B cell (primary cell): Measurements from ENCODE around the gene PLAC1. TPM values are rescaled to one million over a fixed set of nuclear protein-coding genes. Genes with fewer than 3 reads are reported as not detected.

ENCODE experiments used
- ATAC-seq: fragments of 200-7000 bp; cut with Tn5 transposase; one replicate; pipeline ENCODE4 v1.10.0; 2021; ENCODE audit warnings: low read depth, mild to moderate bottlenecking, moderate number of reproducible peaks, moderate library complexity
- CTCF ChIA-PET: fragments of 350-600 bp; sonication (Branson Sonifier 250); formaldehyde crosslinking; loops from one replicate; lab custom pipeline; 2021; ENCODE audit warnings: antibody characterized with exemption, inconsistent platforms; lab: Charles Lee
- POLR2A ChIA-PET: fragments of 350-600 bp; sonication (Branson Sonifier 250); formaldehyde crosslinking; loops from one replicate; lab custom pipeline; 2021; ENCODE audit warnings: antibody characterized with exemption; lab: Charles Lee
- DNase-seq: peaks from one replicate; pipeline ENCODE4 v3.0.0; 2013
- H2AFZ ChIP-seq: 2 replicates; pipeline ENCODE4 v1.6.1; 2012; ENCODE audit warnings: mild to moderate bottlenecking, low read depth, low read length; ENCODE audit not compliant: insufficient read depth, poor library complexity, severe bottlenecking
- H3K27ac ChIP-seq, 2 donors: 1 replicate in 1 of 2; 2 replicates in 1 of 2; pipeline ENCODE4 v1.5.1; 2012 to 2013; ENCODE audit warnings: low read length in 2 of 2, mild to moderate bottlenecking in 2 of 2, moderate library complexity in 1 of 2
- H3K27me3 ChIP-seq, 4 experiments: fragments of 200-600 bp in 1 of 4; sonication (generic) in 1 of 4; replicated peaks in 1 of 4; 1 replicate in 2 of 4; 2 replicates in 2 of 4; pipeline versions ENCODE4 v1.6.1 to v1.7.0; 2013 to 2016; ENCODE audit warnings: low read length in 3 of 4, mild to moderate bottlenecking in 2 of 4, mixed read lengths in 1 of 4, moderate library complexity in 1 of 4; ENCODE audit not compliant: insufficient read depth in 4 of 4, control insufficient read depth in 3 of 4; ENCODE audit errors: control extremely low read depth in 1 of 4
- H3K36me3 ChIP-seq, 2 experiments: replicated peaks in 1 of 2; 1 replicate in 1 of 2; 2 replicates in 1 of 2; pipeline versions ENCODE4 v1.6.1 to v1.7.1; 2013; ENCODE audit warnings: low read length in 1 of 2; ENCODE audit not compliant: insufficient read depth in 2 of 2, control insufficient read depth in 1 of 2; ENCODE audit errors: control extremely low read depth in 1 of 2, extremely low read depth in 1 of 2
- H3K4me1 ChIP-seq, 2 donors: fragments of 200-600 bp in 1 of 2; sonication (generic) in 1 of 2; 1 replicate in 1 of 2; 2 replicates in 1 of 2; pipeline versions ENCODE4 v1.5.1 to v1.6.1; 2013 to 2017; ENCODE audit warnings: low read length in 2 of 2; ENCODE audit not compliant: control insufficient read depth in 2 of 2, insufficient read depth in 2 of 2
- H3K4me2 ChIP-seq: replicated peaks from 2 replicates; pipeline ENCODE3; 2012; ENCODE audit warnings: mild to moderate bottlenecking, low read depth, low read length; ENCODE audit not compliant: poor library complexity, severe bottlenecking
- H3K4me3 ChIP-seq, 5 experiments: fragments of 200-600 bp in 1 of 5; sonication (generic) in 1 of 5; 1 replicate in 3 of 5; 2 replicates in 2 of 5; pipeline versions ENCODE4 v1.5.1 to v1.7.0; 2011 to 2016; ENCODE audit warnings: low read length in 4 of 5, mild to moderate bottlenecking in 4 of 5, low read depth in 2 of 5, control low read depth in 1 of 5, moderate library complexity in 1 of 5; ENCODE audit not compliant: insufficient read depth in 1 of 5; ENCODE audit errors: control extremely low read depth in 1 of 5, extremely low read depth in 1 of 5
- H3K79me2 ChIP-seq: fragments of 200-600 bp; sonication (generic); one replicate; pipeline ENCODE4 v1.6.0; 2016; ENCODE audit warnings: low read length; ENCODE audit not compliant: control insufficient read depth, insufficient read depth
- H3K9ac ChIP-seq: fragments of 200-600 bp; sonication (generic); 2 replicates; pipeline ENCODE4 v1.6.1; 2017; ENCODE audit warnings: mild to moderate bottlenecking, low read length, moderate library complexity
- H3K9me3 ChIP-seq, 3 donors: one replicate each; pipeline versions ENCODE4 v1.6.1 to v1.7.1; 2013; ENCODE audit warnings: low read length in 2 of 3; ENCODE audit not compliant: control insufficient read depth in 2 of 3, insufficient read depth in 1 of 3; ENCODE audit errors: control extremely low read depth in 1 of 3
- H4K20me1 ChIP-seq: 2 replicates; pipeline ENCODE4 v1.6.0; 2012; ENCODE audit warnings: mild to moderate bottlenecking, low read length; ENCODE audit not compliant: insufficient read depth, control insufficient read depth, poor library complexity, severe bottlenecking
- H3K27ac Mint-ChIP-seq: one replicate; pipeline ENCODE4 v1.8.0; 2021; ENCODE audit warnings: mixed read lengths
- H3K27me3 Mint-ChIP-seq: one replicate; pipeline ENCODE4 v1.8.0; 2021; ENCODE audit warnings: mixed read lengths
- H3K4me1 Mint-ChIP-seq: one replicate; pipeline ENCODE4 v1.8.0; 2021; ENCODE audit warnings: mixed read lengths
- H3K4me3 Mint-ChIP-seq: one replicate; pipeline ENCODE4 v1.8.0; 2021; ENCODE audit warnings: mixed read lengths
- H3K9me3 Mint-ChIP-seq: one replicate; pipeline ENCODE4 v1.8.0; 2022; ENCODE audit warnings: mixed read lengths; ENCODE audit not compliant: insufficient read depth
- CTCF ChIP-seq: fragments of 200-600 bp; IDR thresholded peaks from one replicate; pipeline ENCODE4 v1.8.0; 2022; ENCODE audit warnings: antibody characterized with exemption, mild to moderate bottlenecking
- EZH2 ChIP-seq: IDR thresholded peaks from 2 replicates; pipeline ENCODE4 v1.6.1; 2012; ENCODE audit warnings: borderline replicate concordance, low read depth, mild to moderate bottlenecking, moderate library complexity, low read length; ENCODE audit not compliant: insufficient read depth, poor library complexity, severe bottlenecking
- WGBS: methylation state at CpG from one replicate; pipeline ENCODE4 v1.1.5; 2013; ENCODE audit warnings: missing lambda C conversion rate; ENCODE audit not compliant: insufficient coverage; 5-methylcytosine and 5-hydroxymethylcytosine counted together
- intact Hi-C: fragments of 100-400 bp; cut with micrococcal nuclease; formaldehyde crosslinking; loops from one replicate; pipeline ENCODE4 v1.10.0; 2022
- polyA plus RNA-seq: library from polyadenylated mRNA; depleted of rRNA; stranded (reverse); fragments of >200 nt; gene quantifications from 2 replicates; pipeline ENCODE4 v1.2.3, GENCODE V29; 2012
- total RNA-seq, 2 donors: library from RNA; stranded (reverse); fragments of 120-200 nt in 1 of 2; gene quantifications; 1 replicate in 1 of 2; 2 replicates in 1 of 2; pipeline versions ENCODE4 v1.2.3 to v1.2.4, GENCODE V29; 2013 to 2022

Gene PLAC1
- total and polyA plus RNA-seq, 2 donors (not counting 1 experiment from before 2014, with no cell fraction given), result not detected

GRCh38 chrX:134533952-134534351 lies 124.3 kb downstream of the PLAC1 start:
- Mint-ChIP-seq H3K27ac (no peak overlapping the region), H3K4me3 (no peak overlapping the region), H3K4me1 (no peaks in the 10 kb centered on the region), H3K9me3 (no peaks in the 10 kb centered on the region), H3K27me3 (peaks cover 4% of the 10 kb centered on the region)
- TF ChIP-seq CTCF (no peak), EZH2 (no peak)
- Histone ChIP-seq H2AFZ (no peak overlapping the region), H3K36me3 (no peaks in the 10 kb centered on the region), H3K27ac (no peak overlapping the region), H3K4me2 (no peak overlapping the region), H3K4me3 (no peak overlapping the region), H3K27me3 (no peaks in the 10 kb centered on the region), H3K4me1 (no peaks in the 10 kb centered on the region), H4K20me1 (no peaks in the 10 kb centered on the region), H3K9me3 (no peaks in the 10 kb centered on the region), H3K9ac (no peak overlapping the region), H3K79me2 (no peaks in the 10 kb centered on the region)
- intact Hi-C loops, result no loop called here
- WGBS, result 80% methylated on average over 2 of the region's 4 CpGs
- CTCF ChIA-PET, result no interaction called here
- DNase-seq (no peak), ATAC-seq (no peak)
- POLR2A ChIA-PET, result no interaction called here

GRCh38 chrX:134533352-134533751 lies 124.9 kb downstream of the PLAC1 start:
- no peak overlapping the region for H3K27ac Mint-ChIP-seq
- Histone ChIP-seq H3K36me3 (no peaks in the 10 kb centered on the region), H2AFZ (no peak overlapping the region), H4K20me1 (no peaks in the 10 kb centered on the region), H3K9me3 (no peaks in the 10 kb centered on the region), H3K79me2 (no peaks in the 10 kb centered on the region), H3K27me3 (no peaks in the 10 kb centered on the region), H3K4me1 (no peaks in the 10 kb centered on the region), H3K9ac (no peak overlapping the region), H3K4me2 (no peak overlapping the region), H3K4me3 (no peak overlapping the region), H3K27ac (no peak overlapping the region)
- intact Hi-C loops, result no loop called here
- TF ChIP-seq EZH2 (no peak), CTCF (no peak)
- 100% methylated on average over 1 of the region's 9 CpGs for WGBS
- no peaks in the 10 kb centered on the region for H3K9me3 Mint-ChIP-seq
- peaks cover 4% of the 10 kb centered on the region for H3K27me3 Mint-ChIP-seq
- ChIA-PET CTCF (no interaction called here), POLR2A (no interaction called here)
- no peak overlapping the region for H3K4me3 Mint-ChIP-seq
- ATAC-seq, result no peak
- DNase-seq, result no peak
- no peaks in the 10 kb centered on the region for H3K4me1 Mint-ChIP-seq
